RWPE2 (cell line): Measurements from ENCODE around the gene SLC9A9.

ENCODE experiments used
- ATAC-seq: fragments of 200-7000 bp; cut with Tn5 transposase; 3 replicates; pipeline ENCODE4 v1.9.1; 2021; ENCODE audit warnings: low read depth
- DNase-seq: peaks from one replicate; pipeline ENCODE4 v3.0.0-alpha.2; 2020; ENCODE audit warnings: low spot score
- H3K27ac ChIP-seq: fragments of 450-650 bp; 2 replicates; pipeline ENCODE4 v1.5.1; 2017; ENCODE audit warnings: mild to moderate bottlenecking; ENCODE audit not compliant: poor library complexity, severe bottlenecking
- H3K27me3 ChIP-seq: fragments of 250-450 bp; sonication (Bioruptor Pico); 2 replicates; pipeline ENCODE4 v1.5.1; 2021; ENCODE audit warnings: mild to moderate bottlenecking, moderate library complexity; ENCODE audit not compliant: insufficient read depth, poor library complexity, severe bottlenecking
- H3K36me3 ChIP-seq: fragments of 250-450 bp; sonication (Bioruptor Pico); 2 replicates; pipeline ENCODE4 v1.5.1; 2020; ENCODE audit warnings: low read depth, mild to moderate bottlenecking, moderate library complexity
- H3K4me1 ChIP-seq: fragments of 250-450 bp; sonication (Bioruptor Pico); 2 replicates; pipeline ENCODE4 v1.5.1; 2021; ENCODE audit warnings: mild to moderate bottlenecking, moderate library complexity; ENCODE audit not compliant: insufficient read depth, poor library complexity, severe bottlenecking
- H3K4me3 ChIP-seq: fragments of 250-450 bp; sonication (Bioruptor Pico); 2 replicates; pipeline ENCODE4 v1.5.1; 2021; ENCODE audit warnings: mild to moderate bottlenecking, moderate library complexity; ENCODE audit not compliant: severe bottlenecking
- H3K9me3 ChIP-seq: fragments of 250-450 bp; sonication (Bioruptor Pico); 2 replicates; pipeline ENCODE4 v1.5.1; 2021; ENCODE audit warnings: mild to moderate bottlenecking, moderate library complexity; ENCODE audit not compliant: severe bottlenecking
- CTCF ChIP-seq: fragments of 450-650 bp; IDR thresholded peaks from one replicate; pipeline ENCODE4 v1.5.1; 2017; ENCODE audit warnings: mild to moderate bottlenecking, moderate library complexity; ENCODE audit not compliant: poor library complexity, severe bottlenecking

The SLC9A9 gene

GRCh38 chr3:143443851-143444331 is 404.4 kb downstream of the SLC9A9 start:
- Histone ChIP-seq H3K27me3 (no peaks in the 10 kb centered on the region), H3K36me3 (no peaks in the 10 kb centered on the region), H3K4me1 (peaks cover 22% of the 10 kb centered on the region), H3K27ac (peak overlapping the region; percentile 86), H3K4me3 (no peak overlapping the region), H3K9me3 (no peaks in the 10 kb centered on the region)
- peak; percentile 99 for ATAC-seq
- DNase-seq, result peak; percentile 78
- no peak for TF ChIP-seq CTCF

GRCh38 chr3:143442814-143443447 is 405.3 kb downstream of the SLC9A9 start:
- Histone ChIP-seq H3K4me3 (no peak overlapping the region), H3K36me3 (no peaks in the 10 kb centered on the region), H3K4me1 (peaks cover 22% of the 10 kb centered on the region), H3K27me3 (no peaks in the 10 kb centered on the region), H3K9me3 (no peaks in the 10 kb centered on the region), H3K27ac (peak overlapping the region; percentile 86)
- ATAC-seq, result no peak
- TF ChIP-seq CTCF, result no peak
- no peak for DNase-seq

GRCh38 chr3:143441516-143442171 is 406.6 kb downstream of the SLC9A9 start:
- no peak overlapping the region for H3K27ac ChIP-seq
- H3K9me3 ChIP-seq, result no peaks in the 10 kb centered on the region
- H3K4me1 ChIP-seq, result peaks cover 22% of the 10 kb centered on the region
- H3K4me3 ChIP-seq, result no peak overlapping the region
- H3K36me3 ChIP-seq, result no peaks in the 10 kb centered on the region
- TF ChIP-seq CTCF, result no peak
- ATAC-seq, result no peak
- DNase-seq, result no peak
- H3K27me3 ChIP-seq, result no peaks in the 10 kb centered on the region

- DNase-seq (no peak), ATAC-seq (no peak)
- no peak for TF ChIP-seq CTCF
- H3K4me1 ChIP-seq, result peaks cover 16% of the 10 kb centered on the region
- no peaks in the 10 kb centered on the region for H3K36me3 ChIP-seq
- H3K27ac ChIP-seq, result no peak overlapping the region
- no peaks in the 10 kb centered on the region for H3K27me3 ChIP-seq
- H3K9me3 ChIP-seq, result no peaks in the 10 kb centered on the region
- H3K4me3 ChIP-seq, result no peak overlapping the region
These were observed 408.5 kb downstream of the SLC9A9 start for GRCh38 chr3:143439817-143440216.

DNA sequence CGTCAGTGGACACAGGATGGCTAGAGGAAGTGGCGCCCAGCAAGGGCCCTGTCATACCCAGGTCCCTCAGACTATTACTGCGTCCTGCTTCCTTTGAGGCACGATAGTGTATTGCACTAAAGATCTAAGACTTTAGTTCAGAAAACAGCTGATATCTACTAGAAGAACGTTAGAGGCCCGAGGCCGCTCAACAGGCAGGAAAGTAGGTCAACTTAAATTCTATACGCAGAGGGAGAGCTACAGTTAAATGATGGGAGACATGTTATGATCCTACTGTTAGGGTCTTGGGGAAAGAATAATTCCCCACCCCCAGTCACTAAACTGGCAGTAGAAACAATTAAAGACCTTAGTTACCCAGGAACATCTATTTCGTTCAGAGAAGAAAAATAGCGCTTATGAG is 410.9 kb downstream of the SLC9A9 start:
- Histone ChIP-seq H3K36me3 (no peaks in the 10 kb centered on the region), H3K4me3 (no peak overlapping the region), H3K27ac (no peak overlapping the region), H3K4me1 (no peaks in the 10 kb centered on the region), H3K27me3 (no peaks in the 10 kb centered on the region), H3K9me3 (no peaks in the 10 kb centered on the region)
- DNase-seq, result no peak
- no peak for TF ChIP-seq CTCF
- ATAC-seq, result no peak
